COLO668 (cell line): Measurements from ENCODE around the gene KCNS3.

Experiments
- DNase-seq: peaks from one replicate; lab custom pipeline; 2025; ENCODE audit not compliant: unreplicated experiment; lab: John Stamatoyannopoulos, UW

The KCNS3 gene, protein sequence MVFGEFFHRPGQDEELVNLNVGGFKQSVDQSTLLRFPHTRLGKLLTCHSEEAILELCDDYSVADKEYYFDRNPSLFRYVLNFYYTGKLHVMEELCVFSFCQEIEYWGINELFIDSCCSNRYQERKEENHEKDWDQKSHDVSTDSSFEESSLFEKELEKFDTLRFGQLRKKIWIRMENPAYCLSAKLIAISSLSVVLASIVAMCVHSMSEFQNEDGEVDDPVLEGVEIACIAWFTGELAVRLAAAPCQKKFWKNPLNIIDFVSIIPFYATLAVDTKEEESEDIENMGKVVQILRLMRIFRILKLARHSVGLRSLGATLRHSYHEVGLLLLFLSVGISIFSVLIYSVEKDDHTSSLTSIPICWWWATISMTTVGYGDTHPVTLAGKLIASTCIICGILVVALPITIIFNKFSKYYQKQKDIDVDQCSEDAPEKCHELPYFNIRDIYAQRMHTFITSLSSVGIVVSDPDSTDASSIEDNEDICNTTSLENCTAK

DNA sequence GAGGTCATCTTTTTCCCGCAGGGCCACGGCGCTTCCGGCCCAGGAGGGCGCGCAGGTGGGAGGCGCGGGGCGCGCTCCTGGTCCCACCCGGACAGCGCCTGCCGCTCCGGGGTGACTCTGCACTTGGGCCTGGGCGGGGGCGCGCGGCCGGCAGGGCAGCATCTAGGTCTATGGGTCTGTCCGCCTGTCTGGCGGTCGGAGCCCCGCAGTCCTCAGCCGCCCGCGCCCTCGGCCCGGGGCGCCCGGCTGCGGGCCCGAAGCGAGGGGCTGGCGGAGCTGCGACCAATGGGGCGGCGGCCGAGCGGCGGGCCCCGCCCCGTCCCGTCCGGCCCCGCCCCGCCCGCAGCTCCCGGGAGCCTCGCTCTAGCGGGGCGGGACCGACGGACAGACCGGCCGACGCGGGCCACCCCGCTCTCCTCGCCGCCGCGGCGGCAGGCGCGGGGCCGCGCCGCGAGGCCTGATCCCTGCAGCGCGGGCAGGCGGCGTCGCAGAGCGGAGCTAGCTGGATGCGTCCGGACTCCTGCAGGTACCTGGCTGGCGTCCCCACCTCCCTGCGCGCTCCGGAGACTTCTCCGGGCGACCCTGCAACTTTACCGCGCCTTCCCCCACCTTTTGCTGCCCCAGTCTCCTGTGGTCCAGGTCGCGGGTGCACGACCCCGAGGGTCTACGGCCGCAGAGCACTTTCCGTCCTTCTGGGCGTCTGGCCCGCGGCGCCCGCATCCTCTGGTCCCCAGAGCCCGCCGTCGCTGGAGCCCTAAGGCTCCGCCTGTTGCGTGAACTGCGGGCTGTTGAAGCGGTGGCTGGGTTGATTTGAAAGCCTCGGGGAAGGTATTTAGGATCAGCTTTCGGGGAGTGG, at the start of gene KCNS3:
Gene KCNS3 (plus strand): TSS at position 387 of the 856 bp plus-strand sequence. CDS start 52,342 bp downstream, outside the sequence.
- DNase-seq = peak; percentile 73

DNA sequence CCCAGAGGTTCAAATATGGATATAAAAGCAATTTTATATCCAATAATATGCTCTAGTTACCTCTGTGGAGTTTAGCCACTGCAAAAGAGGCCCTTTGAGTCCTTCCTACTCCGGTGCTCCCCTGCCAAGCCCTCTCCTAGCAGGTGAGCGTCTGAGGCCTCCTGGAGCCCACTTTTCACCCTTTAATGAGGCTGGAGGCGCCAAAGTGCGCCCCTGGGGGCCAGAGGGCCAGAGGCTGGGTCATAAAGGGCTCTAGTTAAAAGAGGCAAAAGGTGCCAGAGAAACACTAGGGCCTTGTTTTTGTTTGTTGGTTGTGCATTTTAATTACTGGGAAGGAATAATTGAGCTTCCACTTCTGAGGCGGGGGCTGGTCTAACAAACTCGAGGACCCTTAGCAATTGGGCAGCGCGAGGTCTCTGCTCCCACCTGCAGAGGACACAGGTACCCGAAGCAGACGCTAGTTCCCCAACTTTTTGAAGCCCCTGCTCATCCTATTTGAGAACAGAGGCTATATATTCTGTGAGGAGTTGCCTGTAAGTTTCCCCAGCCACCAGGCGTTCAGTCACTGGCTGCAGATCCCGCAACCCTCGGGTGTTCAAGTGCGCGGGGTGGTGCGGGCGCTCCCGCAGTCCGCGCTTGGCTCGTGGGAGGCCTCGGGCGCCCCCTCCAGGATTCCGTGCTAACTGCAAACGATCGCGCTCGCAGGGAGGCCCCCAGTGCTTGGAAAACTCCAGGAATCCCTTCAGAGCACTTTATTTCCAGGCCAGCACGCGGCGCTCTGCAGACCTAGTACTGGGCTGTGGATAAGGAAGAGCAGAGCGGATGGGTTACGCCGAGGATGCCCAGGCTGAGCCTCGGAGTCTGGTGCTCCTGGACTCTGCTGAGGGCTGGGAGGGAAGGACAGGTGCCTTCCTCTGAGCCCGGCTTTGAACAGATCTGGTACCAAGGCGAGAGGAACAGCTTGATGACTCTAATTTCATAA, 48.1 kb upstream of the KCNS3 start:
- DNase-seq = peak; percentile 77

DNA sequence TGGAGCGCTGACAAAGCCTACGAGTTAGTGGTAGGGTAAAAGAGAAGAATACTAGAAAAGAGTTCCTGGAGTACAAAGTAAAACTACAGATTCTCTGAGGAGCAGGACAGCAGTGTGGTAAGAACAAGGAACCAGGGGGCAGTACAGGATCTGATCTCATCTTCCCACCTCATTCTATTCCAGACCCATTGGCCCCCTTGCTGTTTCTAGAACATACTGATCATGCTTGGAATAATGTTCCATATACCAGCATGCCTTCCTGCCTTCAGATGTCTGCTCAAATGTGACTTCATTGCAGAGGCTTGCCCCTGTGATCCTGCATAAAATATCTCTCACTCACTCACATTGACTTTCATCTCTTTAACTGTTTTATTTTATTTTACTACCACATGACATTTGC, 43.0 kb upstream of the KCNS3 start:
- no peak for DNase-seq

DNA sequence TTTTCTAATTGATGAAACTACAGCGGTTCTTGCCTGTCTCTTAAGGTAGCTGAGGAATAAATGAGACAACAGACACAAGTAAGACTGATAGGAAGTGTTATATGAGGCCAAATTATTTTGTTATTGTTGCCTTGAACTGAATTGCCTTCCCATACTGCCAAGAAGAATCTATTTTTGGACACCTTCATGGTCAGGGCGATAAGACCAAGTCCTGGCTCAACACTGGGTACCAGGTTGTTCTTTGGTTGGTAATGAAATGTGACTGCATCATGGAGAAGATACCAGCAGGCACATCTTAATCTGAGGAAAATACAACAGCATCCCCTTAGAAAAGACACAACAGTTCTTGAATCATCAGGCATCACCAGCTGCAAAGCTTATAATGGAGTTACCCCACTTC, 38.5 kb upstream of the KCNS3 start:
- no peak for DNase-seq

DNA sequence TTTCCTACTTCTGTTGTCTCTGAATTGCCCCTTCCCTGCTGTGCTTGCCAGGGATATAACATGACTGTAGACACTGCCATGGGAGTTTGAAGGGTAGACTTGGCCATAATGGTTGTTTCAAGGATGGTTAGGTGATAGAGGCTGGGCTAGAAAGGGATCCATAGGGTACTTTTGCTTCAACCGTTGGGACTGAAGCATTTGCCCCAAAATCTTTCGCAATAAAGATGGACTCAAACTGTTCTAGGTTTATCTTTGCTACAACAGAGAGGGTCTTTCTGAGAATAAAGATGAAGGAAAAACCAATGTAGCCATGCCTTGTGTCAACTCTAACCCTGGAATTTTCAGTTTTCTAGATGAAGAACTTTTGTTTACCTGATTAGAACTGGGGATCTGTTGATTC, 35.0 kb upstream of the KCNS3 start:
- no peak for DNase-seq

DNA sequence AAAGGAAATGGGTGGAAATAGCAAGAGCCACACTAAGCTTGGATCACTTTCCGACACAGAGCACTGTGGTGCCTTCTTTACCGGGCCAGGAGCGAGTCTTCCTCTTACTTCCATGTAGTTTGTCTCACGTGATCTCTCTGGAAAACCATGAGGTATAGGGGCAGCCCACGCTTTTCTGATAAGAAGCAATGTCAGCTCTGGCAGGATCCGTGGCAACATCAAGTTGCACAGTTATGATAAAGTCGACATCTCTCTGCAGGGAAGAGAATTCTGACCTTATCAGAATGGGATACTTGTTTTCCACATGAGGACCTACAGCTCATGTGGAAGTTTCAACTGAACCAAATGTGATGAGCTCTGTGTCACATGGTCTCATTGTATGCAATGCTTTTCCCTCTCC, 32.7 kb upstream of the KCNS3 start:
- no peak for DNase-seq

DNA sequence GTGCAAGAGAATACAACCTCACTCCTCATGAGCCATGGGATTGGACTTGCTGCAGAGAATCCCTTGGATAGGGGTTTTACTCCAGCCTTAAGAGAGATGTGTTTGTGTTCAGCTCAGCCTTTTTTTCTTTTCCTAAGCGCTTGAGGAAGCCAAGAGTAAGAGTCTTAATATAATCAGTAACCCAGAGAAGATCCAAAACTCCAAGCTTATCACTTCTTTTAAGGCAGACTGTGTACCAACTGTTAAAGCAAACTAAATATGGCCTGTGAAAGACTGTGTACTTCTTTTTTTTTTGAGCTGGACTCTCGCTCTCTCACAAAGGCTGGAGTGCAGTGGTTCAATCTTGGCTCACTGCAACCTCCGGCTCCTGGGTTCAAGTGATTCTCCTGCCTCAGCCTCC, 31.8 kb upstream of the KCNS3 start:
- no peak for DNase-seq

DNA sequence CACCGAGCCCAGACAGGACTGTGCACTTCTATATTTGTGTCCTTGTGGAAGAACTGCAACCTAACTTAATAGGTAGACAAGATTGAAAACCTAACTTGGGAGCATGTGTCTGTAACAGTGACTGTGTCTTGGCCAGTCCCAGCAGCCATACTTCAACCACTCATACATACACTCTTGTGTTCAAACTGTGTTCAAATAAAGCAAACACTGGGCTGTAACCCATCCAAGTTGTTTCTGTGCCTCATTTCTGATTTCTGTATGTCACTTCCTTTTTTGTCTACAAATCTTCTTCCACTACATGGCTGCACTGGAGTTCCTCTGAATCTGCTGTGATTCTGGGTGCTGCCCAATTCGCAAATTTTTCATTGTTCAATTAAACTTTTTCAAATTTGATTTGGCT, 31.2 kb upstream of the KCNS3 start:
- no peak for DNase-seq

DNA sequence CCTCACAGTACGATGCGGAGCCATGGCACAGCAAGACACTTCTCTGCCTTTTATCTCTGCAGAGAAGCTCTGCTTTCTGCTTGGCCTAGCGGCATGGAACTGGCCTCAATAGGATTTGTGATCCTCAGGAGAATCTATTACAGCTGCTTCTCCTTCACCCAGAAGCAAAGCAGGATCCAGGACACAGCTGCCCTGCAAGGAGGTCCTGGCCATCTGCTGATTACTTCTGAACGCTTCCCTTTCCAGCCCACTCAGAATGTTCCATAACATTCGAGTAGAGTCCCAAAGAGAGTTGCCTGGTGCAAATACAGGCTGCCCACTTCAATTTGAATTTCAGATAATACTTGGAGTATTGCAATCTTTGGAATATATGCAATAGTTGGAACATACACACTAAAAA, 29.2 kb upstream of the KCNS3 start:
- DNase-seq = no peak

DNA sequence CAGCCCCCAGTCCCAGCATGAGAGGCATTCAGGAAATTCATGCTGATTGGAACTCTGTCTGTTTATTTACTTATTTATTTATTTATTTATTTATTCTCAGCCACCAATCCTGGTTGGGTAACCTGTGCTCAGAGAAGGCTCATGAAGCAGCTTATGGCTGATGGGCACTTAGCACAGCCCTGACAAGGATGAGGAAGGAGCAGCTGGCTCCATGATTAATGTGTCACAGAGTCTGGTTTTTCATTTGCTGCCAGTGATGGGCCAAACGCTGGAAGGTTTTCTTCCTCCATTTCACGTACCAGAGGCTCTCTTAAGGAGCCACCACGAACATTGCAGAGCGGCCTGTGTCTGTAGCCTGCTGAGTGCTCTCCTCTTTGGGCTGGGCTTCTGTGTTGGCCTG, 28.3 kb upstream of the KCNS3 start:
- no peak for DNase-seq

DNA sequence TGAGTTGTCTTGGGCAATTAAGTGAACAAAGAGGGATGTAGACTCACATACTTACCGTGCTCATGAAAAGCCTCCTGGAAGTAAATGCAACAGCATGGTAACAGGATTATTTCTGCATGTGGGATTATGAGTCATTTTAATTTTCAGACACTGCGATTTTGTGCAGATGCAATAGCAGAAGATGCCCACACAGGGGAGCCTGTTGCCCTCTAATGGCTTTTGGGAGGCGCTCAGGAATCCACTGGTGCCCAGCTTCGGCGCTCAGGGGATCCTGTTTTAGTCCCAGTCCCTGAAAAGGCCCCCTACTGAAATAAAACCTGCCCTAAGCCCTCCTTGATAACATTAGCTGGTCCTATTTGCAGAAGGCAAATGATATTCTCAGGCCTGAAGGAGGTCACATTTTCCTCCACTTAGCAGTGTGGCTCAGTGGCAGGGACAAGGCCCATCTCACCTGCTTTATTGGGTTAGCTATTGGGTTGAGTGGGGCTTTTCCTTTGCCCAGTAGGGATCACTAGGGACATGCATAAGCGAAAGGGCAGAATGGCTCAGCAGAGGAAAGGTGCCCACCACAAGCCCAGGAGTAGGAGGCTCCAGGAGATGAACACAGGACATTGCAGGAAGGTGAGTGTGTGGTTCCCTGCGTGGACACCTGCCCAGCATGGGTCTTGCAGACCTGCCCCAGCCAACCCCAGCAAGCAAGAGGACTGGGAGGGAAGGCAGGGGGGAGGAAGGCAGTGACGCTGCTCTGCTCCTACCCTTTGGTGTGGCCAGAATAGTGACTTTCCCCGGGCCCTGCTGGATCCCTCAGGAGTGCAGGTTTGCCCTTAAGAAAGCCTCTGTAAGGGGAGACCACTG, 26.5 kb upstream of the KCNS3 start:
- peak; percentile 47 for DNase-seq

DNA sequence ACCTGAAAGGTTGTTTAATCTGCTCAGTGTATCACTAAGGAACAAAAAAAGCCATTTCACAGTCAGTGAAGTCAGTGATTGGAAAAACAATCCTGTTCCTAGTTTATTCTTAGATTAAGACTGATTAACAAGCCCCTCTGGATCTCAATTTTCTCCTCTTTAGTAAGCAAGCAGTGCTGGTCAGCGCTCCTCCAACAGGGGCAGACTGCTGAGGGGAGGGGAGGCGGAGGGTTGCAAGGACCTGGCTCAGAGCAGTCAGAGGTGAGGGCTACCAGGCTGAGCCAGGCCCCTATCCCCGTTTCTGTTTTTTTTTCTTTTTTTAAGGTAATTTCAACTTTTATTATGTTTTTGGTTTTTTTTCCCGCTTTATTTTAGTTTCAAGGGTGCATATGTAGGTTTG, 24.7 kb upstream of the KCNS3 start:
- DNase-seq = no peak

DNA sequence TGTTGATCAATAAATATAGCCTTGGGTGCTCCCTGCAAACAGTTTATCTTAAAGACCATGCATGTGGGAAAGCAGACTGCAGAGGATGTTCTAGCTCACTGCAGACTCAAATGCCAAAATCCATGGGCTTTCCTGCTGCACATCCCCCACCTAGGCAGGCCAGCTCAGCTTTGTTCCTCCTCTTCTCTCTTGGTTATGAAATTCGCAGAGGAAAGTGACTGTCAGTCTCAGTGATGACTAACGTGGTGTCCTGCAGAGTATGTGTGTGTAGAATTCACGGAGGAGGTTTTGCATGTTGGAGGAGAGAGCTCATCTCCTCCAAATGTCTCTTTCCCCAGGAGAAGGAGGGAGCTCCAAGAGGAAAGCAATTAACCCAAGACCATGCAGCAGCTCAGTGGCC, 21.4 kb upstream of the KCNS3 start:
- no peak for DNase-seq

DNA sequence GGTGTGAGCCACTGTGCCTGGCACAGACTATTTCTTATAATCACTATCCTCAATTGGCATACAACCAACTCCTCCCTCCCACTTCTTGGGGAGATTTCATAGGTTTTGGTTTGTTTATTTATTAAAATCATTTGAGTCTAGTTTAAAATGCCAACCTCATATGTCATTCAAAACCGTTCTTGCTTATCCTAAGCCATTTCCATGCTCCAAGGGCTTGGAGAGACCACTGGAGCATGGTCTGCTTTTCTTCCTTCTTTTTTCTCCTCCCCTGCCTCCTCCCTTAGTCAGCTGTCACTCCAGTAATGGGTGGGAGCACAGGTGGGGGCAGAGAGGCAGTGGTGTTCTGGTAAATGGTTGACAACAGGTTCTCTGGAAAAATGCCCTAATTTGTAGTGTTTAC, 20.4 kb upstream of the KCNS3 start:
- DNase-seq = no peak

DNA sequence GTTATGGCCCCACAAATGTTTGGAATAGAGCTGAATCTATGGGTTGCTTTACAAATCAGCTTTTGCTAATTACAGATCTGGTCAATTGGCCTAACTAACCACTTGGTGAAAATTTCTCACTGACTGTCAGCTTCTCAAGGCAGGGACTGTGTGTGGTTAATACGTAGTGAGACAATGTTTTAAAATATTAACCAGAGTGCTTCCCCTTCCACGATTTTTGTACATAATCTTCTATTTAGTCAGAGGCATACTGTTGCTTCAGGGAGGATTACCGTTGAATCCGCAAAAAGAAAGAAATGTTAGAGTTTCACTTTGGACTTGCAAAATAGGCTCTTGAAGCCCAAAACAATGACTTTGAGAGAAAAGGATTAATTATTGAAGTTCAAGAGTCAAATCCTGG, 14.9 kb upstream of the KCNS3 start:
- DNase-seq = no peak

DNA sequence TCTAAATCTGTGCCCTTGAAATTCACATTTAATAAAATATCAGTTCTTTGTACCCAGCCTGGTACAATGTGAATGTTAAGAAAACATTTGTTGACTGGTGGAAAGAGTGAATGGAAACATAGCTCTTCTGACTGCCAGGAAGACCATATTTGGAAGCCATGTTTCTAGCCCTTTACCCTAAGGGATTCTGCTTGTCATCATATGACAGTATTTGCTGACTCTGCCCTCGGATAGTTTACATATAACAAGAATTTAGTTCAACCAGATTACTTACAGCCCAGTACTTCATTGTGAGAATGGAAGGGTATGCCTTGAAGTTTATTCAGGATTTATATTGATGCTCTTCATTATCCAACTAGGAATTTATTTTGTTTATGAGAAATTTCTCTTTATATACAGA, 13.8 kb upstream of the KCNS3 start:
- no peak for DNase-seq

DNA sequence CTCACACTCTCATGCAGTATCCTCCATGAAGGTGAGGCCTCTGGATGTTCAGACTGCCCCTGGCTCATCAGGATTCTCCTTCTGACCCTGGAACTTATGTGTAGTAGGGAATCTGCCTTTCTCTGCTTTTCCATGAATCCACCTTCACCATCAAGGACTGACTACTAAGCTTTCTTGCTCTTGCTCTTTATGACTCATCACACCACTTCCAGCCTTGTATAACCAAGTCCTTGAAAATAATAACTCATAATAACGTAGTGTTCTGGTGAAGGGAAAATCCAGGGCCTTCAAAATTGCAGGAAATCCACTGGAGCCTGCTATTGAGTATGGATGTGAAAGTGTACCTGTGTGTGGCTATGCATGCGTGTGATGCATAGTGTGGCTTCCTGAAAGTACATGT, 11.3 kb upstream of the KCNS3 start:
- DNase-seq = no peak

DNA sequence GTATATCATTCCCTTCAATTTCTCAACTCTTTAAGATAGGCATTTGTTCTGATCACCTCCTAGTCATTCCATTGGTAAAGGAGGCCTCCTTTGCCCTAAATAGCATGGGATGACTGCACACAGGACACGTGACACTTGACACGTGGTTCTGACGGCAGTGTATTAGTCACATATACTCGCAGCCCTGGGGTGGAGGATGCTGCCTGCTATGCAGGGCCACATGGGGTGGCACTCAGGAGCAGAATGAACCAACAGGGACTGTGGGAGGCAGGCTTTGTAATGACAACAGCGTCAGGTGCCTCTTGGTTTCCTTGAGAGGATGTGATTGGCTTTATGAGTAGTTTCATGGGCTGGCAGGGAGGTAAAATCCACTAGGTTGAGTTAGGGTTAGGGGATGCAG, 9.3 kb upstream of the KCNS3 start:
- no peak for DNase-seq

DNA sequence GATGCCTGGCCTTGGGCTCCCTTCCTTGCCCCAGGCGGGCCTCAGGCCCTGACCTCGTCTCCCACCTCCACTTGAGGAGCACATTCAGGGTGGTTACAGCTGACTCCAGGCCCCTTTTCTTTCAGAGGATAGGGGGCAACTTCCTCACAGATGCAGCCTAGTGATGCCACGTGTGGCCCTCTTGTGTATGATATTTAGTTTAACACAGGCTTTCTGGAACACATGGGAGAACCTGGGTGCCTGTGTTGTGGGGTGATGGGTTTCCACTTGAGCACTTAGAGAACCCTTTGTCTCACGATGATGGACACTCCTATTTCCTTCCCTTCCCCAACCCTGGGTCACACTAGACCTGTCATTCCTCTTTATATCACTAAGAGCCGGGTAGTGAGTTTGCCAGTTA, 6.8 kb upstream of the KCNS3 start:
- DNase-seq = no peak

DNA sequence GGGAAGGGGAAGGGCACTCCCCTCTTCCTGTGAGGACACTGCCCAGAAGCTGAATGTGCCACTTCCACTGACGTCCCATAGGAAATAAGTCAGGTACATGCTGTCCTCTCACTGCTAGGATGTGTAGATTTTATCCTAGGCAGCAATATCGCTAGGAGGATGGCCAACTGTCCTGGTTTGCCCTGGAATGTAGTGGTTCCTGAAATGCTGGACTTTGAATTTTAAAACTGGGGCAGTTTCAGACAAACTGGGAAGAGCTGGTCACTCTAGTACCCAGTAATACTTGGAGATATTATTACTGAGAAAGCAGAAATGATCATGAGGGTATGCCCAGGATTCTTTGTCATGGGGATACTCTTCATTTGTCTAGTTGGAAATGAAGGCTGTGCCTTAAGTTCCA, 5.4 kb upstream of the KCNS3 start:
- no peak for DNase-seq
